Dendritic cell treated with granulocyte-macrophage colony-stimulating factor and Interleukin-4, amounts not matched to agents 40 ng/mL and 50 ng/mL, for 4 days (primary cell): Measurements from ENCODE around the gene ARNT2.
"Not testable (repeated sequence)": the region's sequence is repeated elsewhere in the genome, so short reads cannot be mapped to it uniquely, and the experiment has no call there.

ENCODE experiments used
- H3K27ac Mint-ChIP-seq: one replicate; pipeline ENCODE4 v1.8.0; 2022; ENCODE audit warnings: mild to moderate bottlenecking, mixed read lengths
- H3K27me3 Mint-ChIP-seq: one replicate; pipeline ENCODE4 v1.8.0; 2022; ENCODE audit warnings: mild to moderate bottlenecking, mixed read lengths
- H3K36me3 Mint-ChIP-seq: one replicate; pipeline ENCODE4 v1.8.0; 2022; ENCODE audit warnings: low read depth, mixed read lengths
- H3K4me1 Mint-ChIP-seq: one replicate; pipeline ENCODE4 v1.8.0; 2022; ENCODE audit warnings: low read depth, mixed read lengths
- H3K4me3 Mint-ChIP-seq: one replicate; pipeline ENCODE4 v1.8.0; 2022; ENCODE audit warnings: mild to moderate bottlenecking, moderate library complexity, mixed read lengths
- H3K9me3 Mint-ChIP-seq: one replicate; pipeline ENCODE4 v1.8.0; 2022; ENCODE audit warnings: mixed read lengths
- intact Hi-C: fragments of 100-400 bp; cut with micrococcal nuclease; formaldehyde crosslinking; loops from one replicate; pipeline ENCODE4 v1.15.0; 2022

Gene ARNT2

DNA sequence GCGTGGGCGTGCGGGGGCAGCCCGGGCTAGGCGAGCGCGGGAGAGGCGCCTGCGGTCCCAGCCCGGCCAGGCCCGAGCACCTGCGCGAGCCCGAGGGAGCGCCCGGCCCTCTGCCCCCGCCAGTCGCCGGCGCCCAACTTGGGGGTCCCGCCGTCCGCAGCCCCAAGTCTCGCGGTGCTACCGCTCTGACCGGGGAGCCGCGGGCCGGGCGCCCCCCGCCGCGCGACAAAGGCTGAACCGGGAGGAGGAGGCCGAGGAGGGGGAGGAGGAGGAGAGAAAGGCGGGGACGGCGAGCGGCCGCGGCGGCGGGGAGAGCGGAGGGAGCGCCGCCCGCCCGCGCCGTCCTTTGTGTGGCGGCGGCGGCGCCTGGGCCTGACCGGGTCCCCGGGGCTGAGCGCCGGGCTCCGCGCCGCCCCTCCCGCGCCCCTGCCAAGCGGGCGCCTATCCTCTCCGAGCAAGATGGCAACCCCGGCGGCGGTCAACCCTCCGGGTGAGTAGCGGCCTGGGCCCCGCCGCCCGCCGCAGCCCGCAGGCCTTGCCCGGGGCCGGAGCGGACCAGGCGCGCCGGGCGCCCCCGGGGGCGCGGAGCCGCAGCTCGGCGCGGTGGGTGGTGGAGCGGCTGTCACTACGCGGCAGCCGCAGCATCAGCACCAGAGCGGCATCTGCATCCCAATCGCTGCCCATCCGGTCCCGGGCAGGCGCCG is at the start of gene ARNT2:
Gene ARNT2, plus strand, starts transcription at position 326 of the 704 bp plus-strand sequence. Its CDS starts 134 bp downstream, at position 460.
- H3K4me1 Mint-ChIP-seq = peaks cover 7% of the 10 kb centered on the region
- intact Hi-C loops = no loop called here
- H3K9me3 Mint-ChIP-seq = no peaks in the 10 kb centered on the region
- no peak within 1 kb of the TSS for H3K27ac Mint-ChIP-seq
- H3K27me3 Mint-ChIP-seq = peaks cover 86% of the 10 kb centered on the region
- no peaks in the 10 kb centered on the region for H3K36me3 Mint-ChIP-seq
- H3K4me3 Mint-ChIP-seq = peak within 1 kb of the TSS; percentile 18

DNA sequence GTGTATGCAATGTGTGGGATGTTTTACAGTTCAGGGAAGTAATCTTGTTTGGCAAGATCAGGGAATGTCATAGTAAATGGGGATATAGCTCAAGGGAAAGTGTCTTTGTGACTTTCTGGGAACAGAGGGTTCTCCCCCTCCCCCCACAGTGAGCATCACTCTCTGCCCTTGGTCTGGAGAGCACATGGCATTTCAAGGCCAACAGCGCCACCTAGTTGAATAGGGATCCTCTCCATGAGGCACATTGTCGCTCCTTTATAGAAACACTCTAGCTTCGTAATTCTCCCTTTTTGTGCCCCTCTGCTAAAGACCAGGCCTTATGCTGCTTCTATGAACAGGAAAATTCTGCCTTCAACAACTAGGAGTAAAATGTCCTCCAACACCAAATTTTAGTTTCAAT is 37.1 kb upstream of the ARNT2 start:
- peaks cover 45% of the 10 kb centered on the region for H3K9me3 Mint-ChIP-seq

DNA sequence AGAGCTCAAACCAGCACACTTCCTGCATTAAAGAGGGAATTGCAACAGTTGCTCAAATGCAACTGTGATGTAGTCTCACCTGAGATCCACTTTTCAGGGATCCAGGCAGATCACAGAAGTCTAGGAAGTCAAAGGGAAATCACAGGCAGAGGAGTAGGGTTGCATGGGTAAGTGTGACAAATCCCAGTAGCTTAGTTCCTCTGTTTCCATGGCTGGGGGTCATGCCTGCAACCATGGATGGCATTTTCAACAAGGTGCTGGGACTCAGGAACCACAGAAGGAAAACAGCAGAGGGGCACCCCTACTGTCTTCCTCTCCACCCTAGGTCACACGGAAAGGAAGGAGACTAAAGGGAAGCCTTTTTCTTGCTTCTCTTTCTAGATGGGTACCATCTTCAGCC is 36.5 kb upstream of the ARNT2 start:
- Mint-ChIP-seq H3K27me3 (peaks cover 7% of the 10 kb centered on the region), H3K4me3 (no peak overlapping the region), H3K9me3 (peaks cover 45% of the 10 kb centered on the region), H3K36me3 (no peaks in the 10 kb centered on the region), H3K27ac (no peak overlapping the region), H3K4me1 (no peaks in the 10 kb centered on the region)
- intact Hi-C loops = no loop called here

More for the DNA sequence above, 37.1 kb upstream of the ARNT2 start:
- Mint-ChIP-seq H3K4me3 (no peak overlapping the region), H3K27me3 (peaks cover 8% of the 10 kb centered on the region), H3K36me3 (no peaks in the 10 kb centered on the region), H3K4me1 (no peaks in the 10 kb centered on the region), H3K27ac (no peak overlapping the region)
- intact Hi-C loops = no loop called here

DNA sequence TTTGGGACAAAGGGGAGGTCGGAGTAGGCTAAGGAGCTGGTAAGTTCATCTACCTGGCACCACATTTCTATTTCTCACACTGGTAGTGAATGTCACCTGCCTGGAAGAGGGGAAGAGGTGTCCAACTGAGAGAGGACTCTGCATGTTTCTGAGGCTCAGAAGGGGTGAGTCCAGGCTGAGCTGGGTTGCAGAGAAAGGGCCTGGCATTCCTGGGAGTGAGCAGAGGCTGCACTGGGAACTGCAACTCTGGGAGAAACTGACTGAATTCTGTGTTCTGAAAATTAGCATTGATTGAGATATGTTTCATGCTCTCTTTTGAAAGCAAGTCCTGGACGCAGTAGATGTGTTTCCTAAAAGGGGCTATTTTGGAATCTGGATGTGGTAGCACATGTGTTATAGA is 32.3 kb upstream of the ARNT2 start:
- Mint-ChIP-seq H3K4me1 (no peaks in the 10 kb centered on the region), H3K4me3 (no peak overlapping the region), H3K36me3 (no peaks in the 10 kb centered on the region), H3K9me3 (peaks cover 28% of the 10 kb centered on the region), H3K27me3 (peaks cover 6% of the 10 kb centered on the region), H3K27ac (no peak overlapping the region)
- intact Hi-C loops = no loop called here

DNA sequence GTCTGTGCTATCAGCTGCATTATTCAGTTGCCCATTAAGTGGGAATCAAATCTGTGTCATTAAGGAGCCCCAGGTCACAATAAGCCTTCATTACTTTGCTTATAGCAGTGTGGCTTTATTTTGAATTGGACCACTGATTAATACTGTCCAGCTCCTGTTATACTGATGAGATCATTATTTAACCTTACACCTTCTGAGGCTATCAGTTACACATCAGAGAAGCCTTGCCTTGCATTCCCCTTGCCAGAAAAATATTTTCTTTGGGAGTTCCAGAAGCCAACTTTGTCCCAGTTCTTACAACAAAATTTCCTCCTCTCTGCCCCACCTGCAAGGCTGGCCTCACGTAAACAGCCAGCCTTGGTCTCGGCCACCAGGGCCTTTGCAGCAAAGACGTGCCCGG is 29.7 kb upstream of the ARNT2 start:
- no peaks in the 10 kb centered on the region for H3K4me1 Mint-ChIP-seq
- H3K4me3 Mint-ChIP-seq = no peak overlapping the region
- peaks cover 2% of the 10 kb centered on the region for H3K9me3 Mint-ChIP-seq
- H3K36me3 Mint-ChIP-seq = no peaks in the 10 kb centered on the region
- intact Hi-C loops = no loop called here
- no peak overlapping the region for H3K27ac Mint-ChIP-seq
- peaks cover 17% of the 10 kb centered on the region for H3K27me3 Mint-ChIP-seq

DNA sequence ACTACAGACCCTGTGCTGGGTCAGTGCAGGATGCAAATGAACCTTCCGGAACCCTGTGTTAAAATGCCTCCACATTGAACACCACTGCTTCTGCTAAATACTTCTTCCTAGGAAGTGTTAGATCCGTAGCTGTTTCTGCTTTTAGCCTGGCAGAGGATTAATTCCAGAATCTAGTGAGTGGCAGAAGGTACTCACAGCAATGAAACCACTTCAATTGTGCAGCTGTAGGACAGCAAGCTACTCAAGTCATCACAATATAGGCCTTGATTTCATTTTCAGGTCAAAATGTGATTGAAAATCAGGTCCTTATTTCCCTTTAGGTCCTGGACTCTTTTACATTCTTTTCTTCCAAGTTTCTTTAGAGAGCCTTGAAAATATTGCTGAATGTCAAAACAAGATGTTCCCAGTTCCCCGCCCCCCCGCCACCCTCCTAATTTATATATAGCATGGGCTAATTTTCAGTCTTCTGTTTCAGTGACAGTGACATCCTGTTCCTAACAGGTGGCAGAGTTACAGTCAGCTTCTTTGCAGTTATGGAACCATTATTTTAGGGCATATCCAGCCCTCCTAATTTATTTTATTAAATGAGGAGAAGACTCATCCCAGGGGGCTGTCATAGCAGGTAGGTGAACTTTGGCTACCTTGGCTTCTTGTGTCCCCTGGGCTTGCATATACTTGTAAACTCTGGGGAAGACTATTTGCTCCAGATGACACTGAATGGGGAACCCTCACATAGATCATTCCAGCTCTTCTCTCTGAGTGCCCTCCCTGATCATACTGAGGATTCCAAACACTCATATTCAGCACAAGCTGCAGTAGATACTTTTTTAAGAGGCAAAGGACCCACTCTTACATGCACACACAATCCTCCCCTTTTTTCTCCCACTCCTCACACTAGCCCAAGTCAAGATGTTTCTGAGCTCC is 28.0 kb upstream of the ARNT2 start:
- Mint-ChIP-seq H3K4me3 (no peak overlapping the region), H3K36me3 (no peaks in the 10 kb centered on the region), H3K27me3 (peaks cover 26% of the 10 kb centered on the region), H3K4me1 (no peaks in the 10 kb centered on the region), H3K27ac (no peak overlapping the region), H3K9me3 (no peaks in the 10 kb centered on the region)
- intact Hi-C loops = no loop called here

DNA sequence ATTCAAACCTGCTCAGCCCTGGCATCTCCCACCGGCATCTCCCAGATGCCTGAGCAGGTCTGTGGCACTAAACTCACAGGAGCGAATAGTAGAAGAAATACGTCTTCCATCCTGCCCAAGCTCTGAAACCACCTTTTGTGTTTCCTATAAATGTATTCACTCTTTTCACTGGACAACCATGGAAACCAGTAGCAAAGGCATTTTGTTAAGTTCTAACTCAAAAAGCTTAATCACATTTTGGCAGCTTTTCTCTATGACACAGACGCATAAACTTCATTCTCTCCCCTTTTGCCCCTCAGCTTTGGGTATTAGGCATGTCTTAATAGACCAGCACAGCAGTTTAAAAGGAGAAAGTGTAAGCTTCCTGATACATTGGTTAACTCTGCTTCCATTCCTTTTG is 24.5 kb upstream of the ARNT2 start:
- H3K4me1 Mint-ChIP-seq = no peaks in the 10 kb centered on the region
- no peak overlapping the region for H3K27ac Mint-ChIP-seq
- H3K4me3 Mint-ChIP-seq = no peak overlapping the region
- intact Hi-C loops = no loop called here
- no peaks in the 10 kb centered on the region for H3K9me3 Mint-ChIP-seq
- H3K27me3 Mint-ChIP-seq = peaks cover 24% of the 10 kb centered on the region
- no peaks in the 10 kb centered on the region for H3K36me3 Mint-ChIP-seq

DNA sequence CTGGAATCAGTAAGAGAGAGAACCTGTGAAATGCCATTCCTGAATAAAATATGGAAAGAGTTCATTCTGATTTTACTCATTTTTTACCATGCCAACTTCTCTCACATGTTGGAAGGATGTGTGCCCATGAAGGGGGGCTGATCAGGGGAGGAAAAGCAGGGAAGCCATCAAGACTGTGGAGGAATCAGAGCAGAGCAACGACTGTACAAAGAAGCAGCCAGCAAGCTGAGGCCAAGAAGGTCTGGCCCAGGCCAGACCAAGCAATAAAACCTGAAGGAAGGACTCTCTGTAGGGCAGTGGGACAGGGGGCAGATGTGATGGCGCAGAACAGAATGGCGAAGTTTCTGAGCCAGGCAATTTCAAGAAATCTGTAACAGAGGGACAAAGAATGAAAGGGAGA is 24.0 kb upstream of the ARNT2 start:
- H3K4me3 Mint-ChIP-seq = no peak overlapping the region
- peaks cover 24% of the 10 kb centered on the region for H3K27me3 Mint-ChIP-seq
- H3K27ac Mint-ChIP-seq = no peak overlapping the region
- intact Hi-C loops = no loop called here
- no peaks in the 10 kb centered on the region for H3K36me3 Mint-ChIP-seq
- no peaks in the 10 kb centered on the region for H3K4me1 Mint-ChIP-seq
- no peaks in the 10 kb centered on the region for H3K9me3 Mint-ChIP-seq

DNA sequence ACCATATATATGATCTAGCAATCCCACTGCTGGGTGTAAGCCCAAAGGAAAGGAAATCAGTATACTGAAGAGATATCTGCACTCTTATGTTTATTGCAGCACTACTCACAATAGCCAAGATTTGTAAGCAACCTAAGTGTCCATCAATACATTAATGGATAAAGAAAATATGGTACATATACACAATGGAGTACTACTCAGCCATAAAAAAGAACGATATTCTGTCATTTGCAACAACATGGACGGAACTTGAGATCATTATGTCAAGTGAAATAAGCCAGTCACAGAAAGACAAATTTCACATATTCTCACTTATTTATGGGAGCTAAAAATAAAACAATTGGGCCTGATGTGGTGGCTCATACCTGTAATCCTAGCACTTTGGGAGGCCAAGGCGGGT is 21.9 kb upstream of the ARNT2 start:
- H3K4me1 Mint-ChIP-seq = no peaks in the 10 kb centered on the region
- H3K36me3 Mint-ChIP-seq = no peaks in the 10 kb centered on the region
- intact Hi-C loops = no loop called here
- H3K27ac Mint-ChIP-seq = no peak overlapping the region
- no peaks in the 10 kb centered on the region for H3K9me3 Mint-ChIP-seq
- H3K4me3 Mint-ChIP-seq = no peak overlapping the region
- H3K27me3 Mint-ChIP-seq = peaks cover 27% of the 10 kb centered on the region

DNA sequence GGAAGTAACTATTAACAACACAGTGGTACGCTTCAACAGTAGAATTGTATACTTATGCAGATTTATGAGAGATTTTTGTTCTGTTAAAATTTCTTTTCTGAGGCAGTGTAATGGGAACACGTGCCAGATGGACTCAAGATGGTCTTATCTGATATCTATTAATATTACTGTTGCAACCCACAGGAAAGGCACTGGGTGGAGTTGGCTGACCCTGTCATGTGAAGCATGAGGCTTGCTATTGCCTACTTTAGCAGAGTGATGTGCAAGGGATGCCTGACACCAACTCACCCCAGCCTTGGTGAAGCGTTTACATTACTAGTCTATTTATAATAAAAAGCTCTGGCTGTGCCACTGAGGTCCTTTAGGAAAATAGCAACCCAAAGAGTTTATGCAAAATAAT is 19.8 kb upstream of the ARNT2 start:
- intact Hi-C loops = no loop called here
- H3K4me3 Mint-ChIP-seq = no peak overlapping the region
- H3K4me1 Mint-ChIP-seq = no peaks in the 10 kb centered on the region
- no peaks in the 10 kb centered on the region for H3K36me3 Mint-ChIP-seq
- no peaks in the 10 kb centered on the region for H3K9me3 Mint-ChIP-seq
- H3K27me3 Mint-ChIP-seq = peaks cover 20% of the 10 kb centered on the region
- H3K27ac Mint-ChIP-seq = no peak overlapping the region

DNA sequence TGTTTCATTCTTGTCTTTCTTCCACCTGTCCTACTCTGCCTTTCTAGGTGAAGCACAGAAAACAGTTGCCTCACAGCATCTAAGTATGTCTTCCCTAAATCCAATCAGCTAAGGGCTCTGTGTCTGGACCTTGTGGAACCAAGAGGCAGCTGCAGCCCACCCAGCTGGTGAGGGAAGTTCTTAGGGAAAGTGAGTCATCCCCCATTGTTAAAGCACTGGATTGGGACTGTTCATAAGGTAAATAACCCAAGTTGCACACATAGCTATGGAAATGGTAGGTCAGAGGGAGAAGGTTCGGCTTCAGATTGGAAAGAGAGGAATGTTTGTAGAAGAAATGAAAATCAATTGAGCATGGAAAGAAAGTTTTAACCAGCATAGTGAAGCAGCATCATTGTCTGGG is 18.0 kb upstream of the ARNT2 start:
- Mint-ChIP-seq H3K9me3 (no peaks in the 10 kb centered on the region), H3K4me3 (no peak overlapping the region), H3K36me3 (no peaks in the 10 kb centered on the region), H3K27ac (no peak overlapping the region), H3K27me3 (peaks cover 13% of the 10 kb centered on the region), H3K4me1 (no peaks in the 10 kb centered on the region)
- intact Hi-C loops = no loop called here

DNA sequence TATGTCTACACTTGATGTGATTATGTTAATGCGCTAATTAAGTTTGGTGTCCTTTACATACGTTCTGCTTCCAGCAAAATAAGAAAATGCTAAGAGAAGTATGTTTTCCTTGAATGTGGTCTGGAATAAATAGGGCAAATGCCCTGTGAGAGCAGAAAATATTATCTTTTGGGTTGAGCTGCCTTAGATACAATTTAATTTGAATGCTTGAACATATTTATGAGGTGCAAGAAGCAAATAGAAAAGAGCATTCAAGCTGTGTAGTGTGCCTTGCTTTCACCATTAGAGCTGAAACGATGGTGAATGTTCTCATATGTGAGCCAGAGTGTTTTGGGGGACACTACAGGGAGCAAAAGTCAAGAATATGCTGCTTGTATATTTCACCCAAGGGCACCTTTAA is 15.9 kb upstream of the ARNT2 start:
- intact Hi-C loops = no loop called here
- Mint-ChIP-seq H3K27ac (no peak overlapping the region), H3K4me1 (no peaks in the 10 kb centered on the region), H3K9me3 (no peaks in the 10 kb centered on the region), H3K36me3 (no peaks in the 10 kb centered on the region), H3K4me3 (no peak overlapping the region), H3K27me3 (peaks cover 10% of the 10 kb centered on the region)

DNA sequence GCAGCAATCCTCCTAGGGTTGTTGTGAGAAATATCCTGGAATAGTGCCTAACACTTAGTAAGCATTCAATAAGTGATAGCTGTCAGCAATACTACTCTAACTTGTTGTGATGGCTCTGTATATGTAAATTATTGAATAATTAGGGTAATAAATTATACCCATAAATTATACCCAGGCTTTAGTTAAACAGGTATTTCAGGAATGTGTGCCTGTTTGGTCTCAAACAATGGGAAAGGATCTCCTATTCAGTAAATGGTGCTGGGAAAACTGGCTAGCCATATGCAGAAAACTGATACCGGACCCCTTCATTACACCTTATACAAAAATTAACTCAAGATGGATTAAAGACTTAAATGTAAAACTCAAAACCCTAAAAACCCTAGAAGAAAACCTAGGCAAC is 14.8 kb upstream of the ARNT2 start:
- H3K27me3 Mint-ChIP-seq = peaks cover 12% of the 10 kb centered on the region
- H3K4me1 Mint-ChIP-seq = no peaks in the 10 kb centered on the region
- no peaks in the 10 kb centered on the region for H3K9me3 Mint-ChIP-seq
- H3K4me3 Mint-ChIP-seq = no peak overlapping the region
- intact Hi-C loops = no loop called here
- H3K27ac Mint-ChIP-seq = no peak overlapping the region
- no peaks in the 10 kb centered on the region for H3K36me3 Mint-ChIP-seq

DNA sequence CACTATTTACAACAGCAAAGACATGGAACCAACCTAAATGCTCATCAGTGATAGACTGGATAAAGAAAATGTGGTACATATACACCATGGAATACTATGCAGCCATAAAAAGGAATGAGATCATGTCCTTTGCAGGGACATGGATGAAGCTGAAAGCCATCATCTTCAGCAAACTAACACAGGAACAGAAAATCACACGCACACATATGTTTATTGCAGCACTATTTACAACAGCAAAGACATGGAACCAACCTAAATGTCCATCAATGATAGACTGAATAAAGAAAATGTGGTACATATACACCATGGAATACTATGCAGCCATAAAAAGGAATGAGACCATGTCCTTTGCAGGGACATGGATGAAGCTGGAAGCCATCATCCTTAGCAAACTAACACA is 13.2 kb upstream of the ARNT2 start:
- H3K36me3 Mint-ChIP-seq, intact Hi-C loops, H3K4me1 Mint-ChIP-seq, H3K27ac Mint-ChIP-seq, H3K9me3 Mint-ChIP-seq, H3K4me3 Mint-ChIP-seq: not testable (repeated sequence)
- peaks cover 18% of the 10 kb centered on the region for H3K27me3 Mint-ChIP-seq
